NOMO-1 treated with dmso at 0.1 percent for 144 hours (cell line): ENCODE measurements around the gene FZR1.
A peak's percentile ranks its signal among the peaks of the same experiment; 100 is the strongest.

Experiments used
- DNase-seq: peaks from one replicate; lab custom pipeline; 2025; ENCODE audit not compliant: unreplicated experiment; lab: John Stamatoyannopoulos, UW

Gene FZR1

DNA sequence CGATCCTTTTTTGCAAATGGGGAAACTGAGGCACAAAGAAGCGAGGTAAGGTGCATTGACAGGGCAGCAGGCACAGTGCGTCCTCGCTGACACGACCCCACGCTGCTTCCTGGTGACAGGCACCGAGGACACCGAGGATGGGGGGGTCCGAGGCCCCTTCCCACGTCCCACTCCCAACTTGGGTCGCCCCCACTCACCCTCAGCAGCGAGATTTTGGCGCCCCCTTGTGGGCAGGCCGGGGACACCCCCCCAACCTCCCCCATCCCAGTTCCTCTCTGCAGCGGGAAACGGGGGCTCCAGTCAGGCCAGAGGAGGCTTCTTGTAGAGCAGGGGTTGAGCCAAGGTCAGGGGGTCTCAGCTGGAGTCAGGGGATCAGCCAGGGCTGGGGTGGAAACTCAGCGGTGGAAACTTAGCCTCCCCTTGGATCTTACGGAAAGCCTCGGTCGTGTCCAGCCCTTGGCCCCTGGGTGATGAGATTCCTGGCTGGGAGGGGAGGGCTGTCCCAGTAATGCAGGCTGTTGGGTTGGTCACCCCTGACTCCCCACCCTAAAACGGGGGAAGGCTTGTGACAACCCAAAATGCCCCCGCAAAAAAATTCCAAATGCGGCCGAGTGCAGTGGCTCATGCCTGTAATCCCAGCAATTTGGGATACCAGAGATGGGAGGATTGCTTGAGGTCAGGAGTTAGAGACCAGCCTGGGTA, 34.0 kb upstream of the FZR1 start:
- no peak for DNase-seq

DNA sequence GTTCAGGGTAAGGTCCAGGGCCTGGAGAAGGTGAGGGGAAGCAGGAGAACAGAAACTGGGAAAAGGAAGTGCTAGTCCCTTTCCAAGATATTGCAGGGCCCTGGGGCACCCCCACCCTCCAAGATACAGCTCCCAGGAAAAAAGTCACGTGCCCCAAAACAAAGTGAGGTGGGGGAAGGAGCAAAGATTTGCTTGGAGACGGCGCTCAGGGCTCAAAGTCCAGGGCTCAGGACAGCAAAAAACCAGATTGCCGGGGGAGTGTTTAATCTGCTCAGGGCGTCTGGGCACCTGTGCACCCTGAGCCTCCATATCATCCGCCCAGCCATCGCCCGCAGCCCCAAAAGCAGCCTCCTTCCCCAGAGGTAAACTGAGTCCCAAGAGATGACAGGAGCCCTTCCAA, 32.1 kb upstream of the FZR1 start:
- no peak for DNase-seq

DNA sequence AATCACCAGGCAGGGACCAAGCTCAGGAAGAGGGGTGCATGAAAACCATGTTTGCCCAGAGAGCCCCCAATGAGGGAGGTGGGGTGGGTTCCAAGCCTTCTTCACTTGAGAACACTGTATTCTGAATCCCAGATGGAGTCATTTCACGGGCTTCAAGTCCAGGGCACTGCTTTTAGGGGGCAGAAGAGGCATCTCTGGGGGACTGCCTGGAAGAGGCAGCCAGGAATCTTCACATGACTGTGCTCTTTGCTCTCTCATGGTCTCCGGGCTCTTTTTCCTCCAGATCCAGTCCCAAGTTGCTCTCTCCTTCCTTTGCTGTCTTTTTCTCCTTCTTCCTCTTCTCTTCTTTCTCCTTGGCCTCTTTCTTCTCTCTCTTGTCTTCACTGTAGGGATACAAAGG, 31.5 kb upstream of the FZR1 start:
- DNase-seq = no peak

DNA sequence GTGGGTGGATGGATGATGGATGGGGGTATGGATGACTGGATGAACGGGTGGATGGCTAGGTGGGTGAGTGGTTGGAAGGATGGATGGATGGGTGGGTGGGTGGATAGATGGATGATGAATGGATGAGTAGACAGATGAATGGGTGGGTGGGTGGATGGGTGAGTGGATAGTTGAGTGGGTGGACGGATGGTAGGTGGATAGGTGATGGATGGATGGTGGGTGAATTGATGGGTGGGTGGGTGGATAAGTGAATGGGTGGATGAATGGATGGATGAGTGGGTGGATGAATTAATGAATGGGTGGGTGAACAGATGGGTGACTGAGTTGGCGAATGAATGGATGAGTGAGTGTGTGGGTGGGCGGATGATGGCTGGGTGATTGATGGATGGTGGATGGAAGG, 30.7 kb upstream of the FZR1 start:
- no peak for DNase-seq

DNA sequence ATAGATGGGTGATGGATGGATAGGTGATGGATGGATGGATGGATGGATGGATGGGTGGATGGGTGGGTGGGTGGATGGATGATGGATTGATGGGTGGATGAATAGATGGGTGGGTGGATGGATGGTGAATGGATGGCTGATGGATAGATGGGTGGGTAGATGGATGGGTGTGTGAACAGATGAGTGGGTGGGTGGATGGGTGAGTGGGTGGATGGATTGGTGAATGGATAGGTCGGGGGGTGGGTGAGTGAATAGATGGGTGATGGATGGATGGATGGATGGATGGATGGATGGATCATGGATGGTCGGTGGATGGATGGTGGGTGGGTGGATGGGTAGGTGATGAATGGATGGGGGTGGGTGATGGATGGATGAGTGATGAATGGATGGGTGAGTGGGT, 29.3 kb upstream of the FZR1 start:
- no peak for DNase-seq

DNA sequence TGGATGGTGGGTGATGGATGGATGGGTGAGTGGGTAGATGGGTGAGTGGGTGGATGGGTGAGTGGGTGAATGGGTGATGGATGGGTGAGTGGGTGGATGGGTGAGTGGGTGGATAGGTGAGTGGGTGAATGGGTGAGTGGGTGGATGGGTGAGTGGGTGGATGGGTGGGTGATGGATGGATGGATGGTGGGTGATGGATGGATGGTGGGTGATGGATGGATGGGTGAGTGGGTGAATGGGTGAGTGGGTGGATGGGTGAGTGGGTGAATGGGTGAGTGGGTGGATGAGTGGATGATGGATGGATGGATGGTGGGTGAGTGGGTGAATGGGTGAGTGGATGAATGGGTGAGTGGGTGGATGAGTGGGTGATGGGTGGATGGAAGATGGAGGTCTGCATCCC, 28.6 kb upstream of the FZR1 start:
- DNase-seq = no peak

DNA sequence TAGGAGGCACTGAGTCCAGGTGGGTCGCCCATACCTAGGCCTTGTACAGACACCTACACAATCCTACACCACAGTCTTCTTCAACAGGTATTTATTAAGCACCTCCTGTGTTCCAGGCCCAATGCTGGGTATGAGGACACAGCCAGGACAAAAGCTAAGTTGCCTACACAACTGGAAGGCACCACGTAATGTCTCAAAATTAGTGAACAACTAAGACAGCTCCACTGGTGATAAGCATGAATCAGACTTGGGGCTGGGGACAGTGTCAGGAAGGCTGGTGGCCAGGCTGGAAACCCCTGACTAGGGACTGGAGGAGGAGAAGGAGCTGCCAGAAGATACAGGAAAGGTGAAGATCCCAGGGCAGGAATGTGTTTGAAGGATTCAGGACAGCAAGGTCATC, 28.2 kb upstream of the FZR1 start:
- no peak for DNase-seq

DNA sequence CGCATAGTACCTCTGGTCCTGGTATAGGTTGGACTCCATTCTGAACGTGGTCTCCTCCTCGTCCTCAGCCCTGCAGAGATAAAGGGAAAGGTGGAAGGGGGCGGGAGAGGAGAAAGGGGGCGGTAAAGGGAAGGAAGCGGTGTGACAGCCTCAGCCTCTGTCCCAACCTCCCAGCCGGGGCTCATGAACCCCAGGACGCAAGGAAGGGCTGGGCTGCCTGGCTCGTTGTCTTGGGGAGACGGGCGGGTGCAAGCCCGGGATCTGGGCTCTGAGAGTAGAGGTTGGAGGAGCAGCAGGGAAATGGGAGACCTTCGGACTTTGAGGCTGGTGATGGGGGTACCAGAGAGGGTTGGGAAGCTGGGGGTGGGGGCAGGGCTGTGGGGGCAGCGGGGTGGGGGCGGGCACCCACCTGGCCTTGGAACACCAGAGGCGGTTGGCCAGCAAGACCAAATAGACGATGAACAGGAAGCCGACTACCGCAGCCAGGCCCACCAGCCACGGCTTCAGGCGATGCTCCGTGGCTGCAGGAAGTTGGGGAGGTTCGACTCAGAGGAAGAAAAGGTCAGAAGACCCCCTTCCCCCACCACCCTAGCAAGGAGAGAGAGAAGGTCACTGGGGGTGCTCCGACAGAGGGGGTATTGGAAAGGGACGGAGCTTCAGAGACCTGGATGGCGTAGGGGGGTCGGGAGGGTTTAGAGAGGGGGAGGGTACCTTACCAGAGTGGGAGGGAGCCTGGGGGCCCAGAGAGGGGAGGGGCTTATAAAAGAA, 27.5 kb upstream of the FZR1 start:
- DNase-seq = no peak

DNA sequence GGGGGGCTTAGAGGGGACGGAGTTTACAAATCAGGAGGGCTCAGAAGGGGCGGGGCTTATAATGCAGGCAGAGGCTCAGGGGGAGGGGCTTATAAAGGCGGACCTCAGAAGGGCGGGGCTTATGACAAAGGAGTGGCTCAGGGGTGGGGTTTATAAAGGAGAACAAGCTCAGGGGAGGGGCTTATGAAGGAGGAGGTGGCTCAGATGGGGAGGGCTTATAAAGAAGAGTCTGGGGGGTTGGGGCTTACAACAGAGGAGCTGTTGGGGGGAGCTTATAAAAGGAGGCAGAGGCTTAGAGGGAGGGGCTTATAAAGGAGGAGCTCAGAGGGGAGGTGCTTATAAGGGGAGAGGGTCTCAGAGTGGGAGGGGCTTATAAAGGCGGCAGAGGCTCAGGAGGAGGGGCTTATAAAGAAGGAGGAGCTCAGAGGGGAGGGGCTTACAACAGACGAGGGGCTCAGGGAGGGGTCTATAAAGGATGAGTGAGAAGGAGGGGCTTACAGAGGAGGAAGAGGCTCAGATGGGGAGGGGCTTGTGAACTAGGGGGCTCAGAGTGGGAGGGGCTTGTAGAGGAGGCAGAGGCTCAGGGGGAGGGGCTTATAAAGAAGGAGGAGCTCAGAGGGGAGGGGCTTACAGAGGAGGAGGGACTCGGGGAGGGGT, 26.8 kb upstream of the FZR1 start:
- peak; percentile 63 for DNase-seq

DNA sequence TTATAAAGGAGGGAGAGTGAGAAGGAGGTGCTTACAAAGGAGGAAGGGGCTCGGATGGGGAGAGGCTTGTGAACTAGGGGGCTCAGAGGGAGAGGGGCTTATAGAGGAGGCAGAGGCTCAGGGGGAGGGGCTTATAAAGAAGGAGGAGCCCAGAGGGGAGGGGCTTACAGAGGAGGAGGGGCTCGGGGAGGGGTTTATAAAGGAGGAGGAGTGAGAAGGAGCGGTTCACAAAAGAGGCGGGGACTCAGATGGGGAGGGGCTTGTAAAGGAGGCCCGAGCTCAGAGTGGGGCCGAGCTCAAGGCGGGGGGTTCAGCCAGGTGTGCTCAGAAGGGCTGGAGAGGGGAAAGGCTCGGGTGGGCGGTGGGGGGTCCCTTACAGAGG, 26.3 kb upstream of the FZR1 start:
- no peak for DNase-seq

DNA sequence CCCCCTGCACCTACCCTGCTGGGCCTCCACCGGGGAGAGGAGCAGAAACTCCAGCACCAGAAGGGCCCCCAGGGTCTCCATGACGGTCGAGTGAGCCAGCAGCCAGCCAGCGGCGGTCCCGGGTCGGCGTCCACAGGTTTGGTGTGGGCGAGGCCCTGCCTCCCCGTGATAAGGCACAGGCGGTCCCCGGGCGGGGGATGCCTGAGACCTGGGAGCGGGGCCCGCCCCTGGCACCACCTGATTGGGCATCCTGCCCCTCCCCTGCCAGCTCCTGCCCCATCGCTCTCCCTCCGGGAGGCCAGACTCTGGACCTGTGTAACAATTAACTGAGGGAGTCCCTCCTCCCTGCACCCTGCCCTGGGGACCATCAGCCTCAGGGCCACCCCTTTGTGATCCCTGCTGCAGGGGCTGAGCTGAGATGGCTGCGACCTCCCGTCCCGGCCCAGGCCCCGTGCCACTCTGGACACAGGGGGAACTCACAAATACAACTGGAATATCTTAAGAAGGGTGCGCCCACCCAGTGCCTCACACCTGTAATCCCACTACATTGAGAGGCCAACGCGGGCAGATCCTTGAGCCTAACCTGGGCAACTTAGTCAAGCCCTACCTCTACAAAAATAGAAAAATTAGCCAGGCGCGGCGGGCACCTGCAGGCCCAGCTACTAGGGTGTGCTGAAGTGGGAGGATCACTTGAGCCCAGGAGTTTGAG, 25.6 kb upstream of the FZR1 start, which contains the start of gene SMIM24:
Gene SMIM24 (minus strand): TSS at position 143 of the 709 bp plus-strand sequence. CDS start 62 bp downstream, at position 81.
- no peak for DNase-seq

DNA sequence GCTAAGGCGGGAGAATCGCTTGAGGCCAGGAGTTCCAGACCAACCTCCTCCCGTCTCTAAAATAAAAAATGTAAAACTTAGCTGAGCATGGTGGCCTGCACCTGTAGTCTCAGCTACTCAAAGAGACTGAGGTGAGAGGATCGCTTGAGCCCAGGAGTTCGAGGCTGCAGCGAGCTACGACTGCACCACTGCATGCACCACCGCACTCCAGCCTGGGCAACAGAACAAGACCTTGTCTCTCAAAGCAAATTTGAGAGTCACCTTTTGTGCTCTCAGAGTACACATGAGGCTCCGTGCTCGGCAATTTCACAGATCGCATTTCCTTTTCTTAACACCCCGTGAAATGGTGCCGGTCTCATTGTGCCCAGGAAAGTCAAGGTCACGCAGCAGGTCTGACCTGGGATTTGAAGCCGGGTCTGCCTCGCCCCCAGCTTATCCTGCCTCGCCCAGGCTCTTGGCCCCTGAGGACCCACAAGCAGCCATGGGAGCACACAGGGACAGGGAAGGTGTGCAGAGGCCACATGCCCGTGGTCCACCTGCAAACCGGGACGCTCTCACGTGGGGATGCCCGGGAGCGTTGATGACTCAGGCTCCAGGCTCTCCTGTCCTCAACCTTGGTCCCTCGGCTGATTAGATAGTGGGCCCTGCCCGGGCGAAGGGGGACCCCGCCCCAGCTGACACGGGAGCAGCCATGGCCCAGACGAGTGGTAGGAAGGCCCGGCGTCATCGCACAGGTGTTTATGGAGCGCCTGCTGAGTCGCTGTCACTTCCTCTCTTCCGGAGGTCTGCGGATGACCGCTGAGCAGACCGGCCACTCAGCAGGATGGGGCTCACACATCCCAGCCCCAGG, 24.6 kb upstream of the FZR1 start:
- DNase-seq = no peak

DNA sequence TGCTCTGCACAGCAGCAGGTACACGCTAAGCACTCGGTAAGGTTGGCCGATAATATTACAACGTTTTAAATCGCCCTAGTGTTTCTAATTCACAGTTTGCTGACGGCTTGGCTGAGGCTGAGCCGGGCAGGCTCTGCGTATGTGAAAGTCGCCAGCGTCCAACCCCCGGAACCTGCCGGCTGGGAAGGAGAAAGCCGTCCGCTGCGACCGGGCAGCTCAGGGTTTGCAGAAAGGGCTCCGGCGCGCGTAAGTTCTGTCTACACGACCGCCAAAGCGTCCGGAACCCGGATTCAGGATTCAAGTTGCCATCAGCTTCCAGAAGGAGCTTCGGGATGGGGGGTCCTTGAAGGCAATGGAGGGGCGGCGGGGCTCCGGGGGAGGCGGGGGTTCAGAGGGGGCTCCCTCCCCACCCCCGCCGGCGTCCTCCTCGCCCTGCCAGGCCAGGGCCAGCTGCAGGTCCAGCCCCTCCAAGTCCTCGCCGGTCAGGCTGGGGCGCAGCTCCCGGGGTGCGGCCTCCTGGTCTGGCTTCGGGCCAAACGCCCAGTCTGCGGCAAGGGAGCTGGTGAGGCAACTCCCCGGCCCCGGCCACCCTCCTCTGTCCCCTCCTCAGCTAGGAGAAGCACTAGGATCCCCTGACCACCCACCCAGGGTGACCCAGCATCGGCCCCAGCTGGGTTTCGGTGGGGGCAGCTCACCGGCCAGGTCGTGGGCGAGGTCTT, 23.4 kb upstream of the FZR1 start:
- DNase-seq = no peak

DNA sequence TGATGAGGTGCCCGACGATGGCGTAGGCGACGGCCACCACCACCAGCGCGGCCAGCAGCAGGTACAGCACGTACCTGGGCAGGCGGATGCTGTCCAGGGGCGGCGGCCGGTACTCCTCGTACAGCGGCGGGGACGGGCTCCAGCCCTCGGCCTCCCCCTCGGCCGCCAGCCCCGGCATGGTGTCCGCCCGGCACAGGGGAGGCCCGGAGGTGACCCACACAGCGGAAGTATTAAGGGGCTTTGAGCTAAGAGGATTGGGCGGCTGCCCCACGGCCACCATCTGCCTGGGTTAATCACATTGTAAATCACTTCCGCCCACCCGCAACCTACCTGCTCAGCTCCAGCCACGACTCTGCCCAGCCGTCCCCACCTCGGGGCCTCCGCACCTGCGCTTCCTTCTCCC, 22.9 kb upstream of the FZR1 start, which contains the start of gene SMIM44:
Gene SMIM44 (minus strand): TSS at position 216 of the 403 bp plus-strand sequence. CDS start 38 bp downstream, at position 178.
- no peak for DNase-seq

DNA sequence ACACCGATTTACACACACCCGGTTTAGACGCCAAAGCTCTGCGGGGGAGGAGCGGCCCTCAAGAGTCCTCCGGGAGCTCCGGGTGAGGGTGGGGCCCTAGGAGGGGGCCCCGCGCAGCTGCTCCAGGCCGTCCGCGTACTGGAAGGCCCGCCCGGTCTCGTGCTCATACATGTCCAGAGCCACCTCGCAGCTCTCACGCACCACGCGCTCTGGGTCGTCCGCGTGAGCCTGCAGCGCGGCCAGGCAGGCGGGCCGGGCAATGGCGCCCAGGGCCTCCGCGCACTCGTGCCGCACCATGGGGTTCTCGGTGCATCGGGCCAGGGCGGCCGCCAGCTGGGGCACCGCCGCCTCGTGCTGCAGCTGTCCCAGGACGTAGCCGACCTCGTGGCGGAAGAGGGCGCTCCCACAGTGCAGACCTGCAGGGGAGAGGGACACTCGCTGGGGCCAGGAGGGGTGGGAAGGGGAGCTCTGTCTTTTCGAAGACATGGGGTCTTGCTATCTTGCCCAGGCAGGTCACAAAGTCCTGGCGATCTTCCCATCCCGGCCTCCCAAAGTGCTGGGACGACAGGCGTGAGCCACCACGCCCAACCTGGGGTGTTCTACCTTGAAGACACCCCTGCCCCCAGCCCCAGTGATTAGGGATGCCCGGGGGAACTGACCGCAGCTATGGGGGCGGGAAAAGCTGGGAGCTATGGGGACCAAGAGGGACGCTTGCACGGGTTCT, 14.6 kb upstream of the FZR1 start:
- DNase-seq = no peak

DNA sequence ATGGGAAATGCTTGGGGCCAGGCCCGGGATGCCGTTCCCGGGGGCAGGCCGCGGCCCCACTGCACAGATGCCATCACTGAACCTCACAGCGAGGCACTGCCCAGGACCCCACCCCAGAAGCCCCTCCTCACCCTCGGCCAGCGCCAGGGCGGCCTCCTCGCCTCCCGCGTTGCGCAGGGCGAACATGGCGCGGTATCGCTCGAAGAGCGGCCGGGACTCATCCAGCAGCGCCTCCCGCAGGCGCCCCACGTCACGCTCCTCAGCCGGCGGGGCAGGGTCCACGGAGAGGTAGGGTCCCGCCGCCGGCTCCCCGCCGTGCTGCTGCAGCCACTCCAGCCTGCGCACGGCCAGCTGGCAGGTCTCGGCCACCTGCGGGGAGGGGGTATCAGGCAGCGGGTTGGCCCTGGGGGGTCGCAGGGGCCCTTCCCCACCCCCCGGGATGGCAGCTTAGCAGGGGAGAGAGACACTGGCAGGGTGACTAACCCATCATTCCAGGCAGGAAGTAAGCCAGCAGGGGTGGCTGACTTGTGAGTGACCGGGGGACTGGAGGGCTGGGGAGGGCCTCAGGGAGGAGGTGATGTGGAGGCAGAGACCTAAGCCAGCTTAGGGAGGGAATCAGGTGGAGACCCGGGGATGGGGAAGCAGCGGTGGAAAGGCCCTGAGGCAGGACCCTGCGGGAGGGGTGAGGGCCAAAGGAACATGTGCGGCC, 13.8 kb upstream of the FZR1 start:
- DNase-seq = no peak

DNA sequence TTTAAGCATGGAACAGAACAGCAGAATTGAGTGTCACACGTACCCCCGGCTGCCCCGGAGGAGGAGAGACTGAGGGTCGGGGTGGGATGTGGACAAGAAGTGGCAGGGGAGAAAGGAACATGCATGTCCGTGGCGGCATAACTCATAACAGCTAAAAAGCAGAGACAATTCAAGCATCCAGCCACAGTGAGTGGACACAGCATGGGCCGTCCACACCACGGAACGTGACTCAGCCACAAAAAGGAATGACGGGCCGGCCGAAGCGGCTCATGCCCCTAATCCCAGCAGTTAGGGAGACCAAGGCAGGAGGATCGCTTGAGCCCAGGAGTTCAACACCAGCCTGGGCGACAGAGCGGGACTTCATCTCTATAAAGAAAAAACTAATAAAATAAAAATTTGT, 13.2 kb upstream of the FZR1 start:
- no peak for DNase-seq

DNA sequence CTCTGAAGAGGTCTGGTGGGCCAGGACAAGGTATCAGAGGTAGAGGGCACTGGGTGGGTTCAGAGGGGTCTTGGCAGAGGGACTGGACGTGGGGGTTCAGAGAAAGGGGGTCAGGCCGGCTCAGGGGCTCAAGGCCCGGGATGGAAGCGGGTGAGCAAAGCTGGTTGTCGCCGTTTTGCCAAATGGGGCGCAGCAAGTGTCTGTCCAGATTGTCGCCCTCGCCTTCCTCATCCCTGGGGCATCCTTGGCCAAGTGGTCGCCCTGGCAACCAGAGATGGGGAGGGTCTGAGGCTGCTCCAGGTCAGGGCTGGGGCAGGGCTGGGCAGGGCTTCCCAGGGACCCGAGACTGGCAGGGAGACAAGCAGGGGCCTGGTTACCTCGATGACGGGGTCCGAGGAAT, 12.5 kb upstream of the FZR1 start:
- no peak for DNase-seq

DNA sequence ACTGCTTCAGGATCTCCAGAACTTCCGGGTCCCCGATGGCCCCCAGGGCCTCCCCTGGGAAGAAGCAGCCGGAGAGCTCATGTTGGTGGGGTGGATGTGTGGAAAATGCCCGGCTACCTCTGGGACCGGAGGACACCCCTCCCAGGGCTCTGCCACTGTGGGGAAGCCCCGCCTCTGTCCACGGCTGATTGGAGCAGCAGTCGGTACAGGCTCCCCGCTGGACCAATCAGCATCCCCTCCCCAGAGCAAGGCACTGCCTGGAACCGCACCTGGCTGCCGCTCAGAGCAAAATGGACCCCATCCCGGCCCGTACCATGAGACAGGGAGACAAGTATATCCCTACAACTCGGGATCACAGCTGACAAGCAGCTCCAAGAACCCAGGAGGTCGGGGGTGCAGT, 12.1 kb upstream of the FZR1 start:
- DNase-seq = no peak
